Measurements from ENCODE around the gene KCNG2.

The KCNG2 gene

GRCh38 chr18:79934311-79935097 lies 136.8 kb downstream of the KCNG2 start:
- TF ChIP-seq CTCF (IDR thresholded peaks at IDR 0.05; ENCODE audit: insufficient read depth, low read length, missing control alignments), result no peak
- H3K4me3 ChIP-seq (ENCODE audit: low read depth, low read length), result no peak overlapping the region
- ChIA-PET POLR2A (no interaction called here), CTCF (interaction anchor here (0.7 to 2.0 kb wide), 11 partner anchors 9 to 322 kb away, joined by 3 to 8 read pairs (median 3); partner anchors contain the start of gene PARD6G)
- DNase-seq (ENCODE audit: low read depth, low spot score), result no peak

- no peak for DNase-seq (ENCODE audit: low read depth, low spot score)
- ChIA-PET POLR2A (no interaction called here), CTCF (interaction anchor here (1.5 to 2.0 kb wide), 3 partner anchors 10 to 223 kb away, joined by 5 to 8 read pairs (median 5); no protein-coding TSS in a partner anchor)
- no peak overlapping the region for H3K4me3 ChIP-seq (ENCODE audit: low read depth, low read length)
- no peak for TF ChIP-seq CTCF (IDR thresholded peaks at IDR 0.05; ENCODE audit: insufficient read depth, low read length, missing control alignments)
These were observed 137.4 kb downstream of the KCNG2 start for GRCh38 chr18:79935098-79935480.

GRCh38 chr18:79935499-79935898 lies 137.8 kb downstream of the KCNG2 start:
- TF ChIP-seq CTCF (IDR thresholded peaks at IDR 0.05; ENCODE audit: insufficient read depth, low read length, missing control alignments), result no peak
- ChIA-PET CTCF (interaction anchor here (1.5 to 2.0 kb wide), 2 partner anchors 10 to 222 kb away, joined by 5 read pairs; no protein-coding TSS in a partner anchor), POLR2A (no interaction called here)
- DNase-seq (ENCODE audit: low read depth, low spot score), result no peak
- no peak overlapping the region for H3K4me3 ChIP-seq (ENCODE audit: low read depth, low read length)

DNA sequence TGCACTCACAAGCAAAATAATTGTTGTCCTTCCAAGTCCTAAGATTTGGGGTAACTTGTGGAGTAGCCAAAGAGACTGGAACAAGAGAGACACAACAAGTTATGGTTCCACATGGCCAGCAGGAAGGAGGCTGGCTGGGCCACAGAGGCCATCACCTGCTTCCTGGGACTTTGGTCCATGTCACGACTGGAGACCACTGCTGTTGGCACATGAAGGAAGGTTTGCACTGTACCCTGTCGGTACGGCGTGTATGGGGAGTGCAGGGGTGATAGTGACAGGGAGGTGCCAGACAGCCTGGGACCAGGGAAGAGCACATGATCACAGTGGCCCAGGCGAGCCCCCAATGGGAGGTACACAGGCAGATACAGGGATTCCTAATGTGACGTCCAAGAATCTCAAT lies 138.2 kb downstream of the KCNG2 start:
- ChIA-PET CTCF (interaction anchor here (2.0 kb wide), 1 partner anchor 222 kb away, joined by 5 read pairs; no protein-coding TSS in a partner anchor), POLR2A (no interaction called here)
- H3K4me3 ChIP-seq (ENCODE audit: low read depth, low read length), result no peak overlapping the region
- TF ChIP-seq CTCF (IDR thresholded peaks at IDR 0.05; ENCODE audit: insufficient read depth, low read length, missing control alignments), result no peak
- DNase-seq (ENCODE audit: low read depth, low spot score), result no peak

DNA sequence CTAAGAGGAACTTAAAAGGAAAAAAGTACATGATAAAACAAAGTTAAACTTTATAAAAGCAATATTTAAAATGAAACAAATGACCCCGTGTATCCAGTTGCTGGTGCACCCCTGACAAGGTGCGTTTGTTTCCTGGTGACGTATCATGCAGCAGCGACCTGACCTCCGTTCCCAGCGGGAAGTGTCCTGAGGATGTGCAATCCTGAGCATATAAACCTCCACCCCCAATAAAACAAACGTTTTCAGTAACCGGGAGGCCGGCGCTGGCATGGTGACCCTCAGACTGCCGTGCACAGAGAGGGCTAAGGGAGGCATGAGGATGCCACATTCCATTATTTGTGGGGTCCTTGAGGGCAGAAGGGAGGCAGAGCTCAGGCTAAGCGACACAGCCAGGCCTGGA lies 138.9 kb downstream of the KCNG2 start:
- TF ChIP-seq CTCF (IDR thresholded peaks at IDR 0.05; ENCODE audit: insufficient read depth, low read length, missing control alignments), result no peak
- H3K4me3 ChIP-seq (ENCODE audit: low read depth, low read length), result no peak overlapping the region
- DNase-seq (ENCODE audit: low read depth, low spot score), result no peak
- CTCF ChIA-PET, result no interaction called here
- POLR2A ChIA-PET, result no interaction called here

DNA sequence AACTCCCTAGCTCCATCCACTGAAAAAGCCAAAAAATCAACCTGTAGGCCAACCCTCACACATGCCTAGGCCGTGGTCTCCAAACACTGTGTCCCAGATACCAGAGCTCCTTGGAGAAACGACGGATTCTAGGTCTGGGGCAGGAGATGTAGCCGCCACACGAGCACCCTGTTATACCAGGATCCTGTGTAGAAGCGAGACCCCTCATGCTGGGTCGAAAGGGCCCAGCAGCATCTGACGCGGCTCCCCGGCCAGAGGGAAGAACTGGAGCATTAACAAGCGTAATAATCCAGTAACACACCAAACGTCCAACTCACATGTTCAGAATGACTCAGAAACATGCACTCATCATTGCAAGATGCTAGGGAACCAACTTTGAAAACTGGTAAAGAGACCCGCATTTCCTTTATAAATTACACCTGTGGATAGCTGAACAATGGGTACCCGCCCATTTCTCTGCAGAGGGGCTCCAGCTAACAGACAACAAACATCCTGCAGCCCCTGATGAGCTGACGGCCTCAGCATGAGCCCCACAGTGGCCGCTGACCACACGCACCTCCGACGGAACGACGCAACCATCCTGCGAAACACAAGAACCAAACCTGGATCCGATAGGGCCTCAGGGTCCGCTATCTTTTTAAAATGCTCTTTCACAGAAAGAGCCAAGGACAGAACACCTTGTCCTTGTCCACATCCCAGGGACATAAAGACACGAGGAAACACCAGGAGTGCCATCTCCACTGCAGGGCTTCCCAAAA lies 139.5 kb downstream of the KCNG2 start:
- no peak for DNase-seq (ENCODE audit: low read depth, low spot score)
- CTCF ChIA-PET, result interaction anchor here (0.6 kb wide), 1 partner anchor 30 kb away, joined by 3 read pairs; no protein-coding TSS in a partner anchor
- POLR2A ChIA-PET, result no interaction called here

More for the DNA sequence above, 139.5 kb downstream of the KCNG2 start:
- no peak overlapping the region for H3K4me3 ChIP-seq (ENCODE audit: low read depth, low read length)
- no peak for TF ChIP-seq CTCF (IDR thresholded peaks at IDR 0.05; ENCODE audit: insufficient read depth, low read length, missing control alignments)
